Cardiac septum (tissue), 1 donor: Measurements from ENCODE around the gene ZBTB42. TPM values are rescaled to one million over a fixed set of nuclear protein-coding genes. Genes with fewer than 3 reads are reported as not detected.
"Not testable (repeated sequence)": the region's sequence is repeated elsewhere in the genome, so short reads cannot be mapped to it uniquely, and the experiment has no call there.

Experiments
- DNase-seq: peaks from one replicate; pipeline ENCODE4 v3.0.0-alpha.2; 2020; ENCODE audit warnings: low spot score
- intact Hi-C: fragments of 100-400 bp; cut with DNase I; formaldehyde crosslinking; loops from one replicate; pipeline ENCODE4 v1.14.0; 2022
- total RNA-seq: library from RNA; stranded (reverse); fragmentation: NEBNext Ultra II Directional; extraction: Animal tissue kit (Norgen Biotek cat#: 25700); gene quantifications from one replicate; pipeline ENCODE4 v1.2.1, GENCODE V29; 2021
- donor health status: DM: no; HTN: no; CAD: no.

Gene ZBTB42
- total RNA-seq, 1 donor from 2014 or later, result 8.6 TPM

DNA sequence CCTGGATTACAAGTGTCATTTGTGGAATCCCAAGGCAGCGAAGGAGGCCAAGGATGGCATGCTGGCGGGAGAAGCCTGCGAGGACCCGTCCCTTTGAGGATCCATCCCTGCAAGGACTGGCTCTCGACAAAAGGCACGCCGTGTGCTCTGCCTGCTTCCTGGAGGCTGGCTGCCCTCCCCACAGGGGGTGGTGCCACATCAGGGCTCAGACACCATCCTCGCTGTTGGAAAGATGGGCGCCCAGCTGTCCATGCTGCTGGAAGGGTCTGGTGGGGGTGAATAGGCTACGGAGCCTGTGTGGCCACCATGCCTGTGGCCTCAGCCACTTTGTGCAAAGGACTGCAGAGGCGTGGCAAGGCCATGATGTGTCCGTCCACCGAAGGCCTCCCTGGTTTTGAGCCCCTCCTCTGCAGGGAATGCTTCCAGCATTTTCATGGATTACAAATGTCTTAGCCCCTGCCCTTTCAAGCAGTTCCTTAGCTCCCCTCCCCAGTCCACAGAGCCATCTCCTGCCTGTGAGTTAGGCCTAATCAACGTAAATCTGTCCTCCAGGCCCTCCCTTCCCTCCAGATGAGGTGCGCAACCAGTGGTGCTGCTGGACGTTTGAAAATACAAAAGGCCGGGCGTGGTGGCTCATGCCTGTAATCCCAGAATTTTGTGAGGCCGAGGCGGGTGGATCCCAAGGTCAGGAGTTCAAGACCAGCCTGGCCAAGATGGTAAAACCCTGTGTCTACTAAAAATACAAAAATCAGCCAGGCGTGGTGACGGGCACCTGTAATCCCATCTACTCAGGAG is 22.1 kb downstream of the ZBTB42 start:
- intact Hi-C loops, result no loop called here
- peak; percentile 7 for DNase-seq

DNA sequence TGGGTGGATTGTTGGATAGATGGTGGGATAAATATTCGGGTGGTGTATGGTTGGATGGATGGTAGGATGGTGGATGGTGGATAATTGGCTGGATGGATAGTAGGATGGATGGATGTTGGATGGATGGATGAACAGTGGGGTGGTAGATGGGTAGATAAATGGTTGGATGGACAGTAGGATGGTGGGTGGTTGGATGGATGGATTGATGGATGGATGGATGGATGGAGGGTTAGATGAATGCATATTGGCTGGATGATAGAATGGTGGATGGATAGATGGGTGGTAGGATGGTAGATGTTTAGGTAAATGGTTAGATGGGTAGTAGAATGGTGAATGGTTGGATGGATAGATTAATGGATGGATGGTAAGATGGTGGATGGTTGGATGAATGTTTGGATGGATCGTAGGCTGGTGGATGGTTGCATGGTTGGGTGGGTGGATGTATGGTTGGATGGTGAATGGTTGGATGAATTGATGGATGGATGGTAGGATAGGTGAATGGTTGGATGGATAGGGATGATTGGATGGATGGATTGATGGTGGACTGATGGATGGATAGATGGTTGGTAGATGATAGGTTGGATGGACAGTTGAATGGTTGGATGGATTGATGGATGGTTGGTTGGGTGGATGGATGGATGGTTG is 23.6 kb downstream of the ZBTB42 start:
- intact Hi-C loops, result no loop called here

DNA sequence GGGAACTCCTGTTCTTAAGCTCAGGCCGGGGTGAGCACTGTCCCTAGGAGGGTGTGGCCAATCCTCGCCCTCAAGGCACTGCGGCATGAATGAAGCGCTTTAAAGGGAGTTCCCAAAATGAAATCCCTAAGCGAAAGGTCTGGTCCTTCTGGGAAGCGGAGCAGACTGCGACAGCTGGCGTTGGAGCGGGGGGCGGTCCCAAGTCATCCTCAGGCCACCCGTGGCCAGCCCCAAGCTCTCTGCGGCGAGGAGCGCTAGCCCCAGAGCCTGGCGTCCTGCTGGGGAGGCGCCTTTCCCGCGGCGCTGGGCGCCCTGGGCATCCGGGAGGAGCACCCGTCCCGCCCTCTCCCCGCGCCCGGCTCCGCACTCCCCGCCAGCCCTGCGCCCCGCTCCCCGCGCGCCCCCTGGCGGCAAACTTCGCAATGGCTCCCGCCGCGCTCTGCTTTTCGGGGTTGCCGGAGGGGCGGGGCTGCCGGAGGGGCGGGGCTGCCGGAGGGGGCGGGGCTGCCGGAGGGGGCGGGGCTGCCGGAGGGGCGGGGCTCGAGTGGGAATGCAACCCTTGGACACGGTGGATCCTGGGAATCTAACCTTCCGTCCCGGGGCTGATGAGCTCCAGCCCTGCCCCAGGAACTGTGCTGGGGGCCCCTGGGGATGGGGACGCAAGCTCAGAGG is 25.4 kb downstream of the ZBTB42 start:
- peak; percentile 97 for DNase-seq
- intact Hi-C loops, result loop anchor here (1.0 kb wide), 1 partner anchor 58 kb away; no protein-coding TSS in a partner anchor

More for the DNA sequence above, 23.6 kb downstream of the ZBTB42 start:
- DNase-seq, result no peak

DNA sequence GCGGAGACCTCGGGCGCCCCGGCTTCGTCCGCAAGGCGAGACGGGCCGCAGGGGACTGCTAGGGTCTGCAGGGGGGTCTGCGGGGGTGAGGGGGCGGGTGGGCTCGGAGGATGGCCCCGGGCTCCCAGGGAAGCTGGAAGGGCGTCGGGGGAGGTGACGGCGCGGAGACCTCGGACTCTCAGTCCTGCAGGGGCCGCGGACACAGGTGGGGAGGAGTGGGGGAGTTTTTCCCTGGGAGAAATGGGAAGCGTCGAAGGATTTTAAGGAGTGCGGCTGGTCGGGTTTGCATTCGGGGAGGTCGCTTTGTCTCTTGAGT is 25.9 kb downstream of the ZBTB42 start:
- intact Hi-C loops, result loop anchor here (1.0 kb wide), 1 partner anchor 59 kb away; no protein-coding TSS in a partner anchor
- DNase-seq, result no peak

- intact Hi-C loops, result no loop called here
- no peak for DNase-seq
Measured at GRCh38 chr14:104827177-104828055, 26.5 kb downstream of the ZBTB42 start.

GRCh38 chr14:104830781-104831180 is 29.9 kb downstream of the ZBTB42 start:
- no peak for DNase-seq
- intact Hi-C loops, result no loop called here

GRCh38 chr14:104836171-104836935 is 35.5 kb downstream of the ZBTB42 start:
- peak; percentile 59 for DNase-seq
- intact Hi-C loops, result not testable (repeated sequence)

GRCh38 chr14:104841730-104842129 is 40.8 kb downstream of the ZBTB42 start:
- DNase-seq, result peak; percentile 5
- intact Hi-C loops, result no loop called here

- DNase-seq, result peak; percentile 43
- intact Hi-C loops, result no loop called here
Measured at GRCh38 chr14:104843006-104843405, 42.1 kb downstream of the ZBTB42 start.

GRCh38 chr14:104843442-104844305 is 42.8 kb downstream of the ZBTB42 start:
- intact Hi-C loops, result no loop called here
- DNase-seq, result peak; percentile 76

GRCh38 chr14:104844306-104845032 is 43.6 kb downstream of the ZBTB42 start:
- intact Hi-C loops, result no loop called here
- DNase-seq, result peak; percentile 61

GRCh38 chr14:104845033-104845666 is 44.2 kb downstream of the ZBTB42 start:
- peak; percentile 44 for DNase-seq
- intact Hi-C loops, result no loop called here

DNA sequence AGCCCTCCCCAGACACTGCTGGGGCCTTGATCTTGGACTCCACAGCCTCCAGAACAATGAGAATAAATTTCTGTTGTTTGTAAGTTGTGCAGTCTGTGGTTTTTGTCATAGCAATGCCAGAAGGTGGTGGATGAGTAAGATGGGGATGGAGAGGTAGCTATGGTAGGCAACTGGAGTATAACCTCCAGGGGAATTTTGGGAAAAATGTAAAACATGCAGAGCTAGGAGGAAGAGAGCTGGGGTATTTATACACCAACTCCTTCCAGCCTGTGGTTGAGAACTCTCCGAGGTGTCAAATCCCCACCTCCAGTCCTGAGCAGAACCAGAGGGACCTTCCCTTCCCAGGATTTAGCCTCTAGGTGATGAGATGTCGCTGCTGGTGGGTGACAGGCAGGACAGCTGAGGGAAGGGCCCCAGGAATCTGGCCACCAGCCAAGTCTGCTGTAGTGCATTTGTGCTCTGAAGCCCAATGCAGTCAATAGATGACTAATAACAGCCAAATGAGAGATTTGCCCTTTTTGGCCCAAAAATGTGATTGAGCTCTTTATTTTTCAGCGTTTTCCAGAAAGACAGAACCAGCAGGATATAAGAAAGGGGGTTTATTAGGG is 45.0 kb downstream of the ZBTB42 start:
- DNase-seq, result peak; percentile 5
- intact Hi-C loops, result no loop called here

GRCh38 chr14:104852280-104852663 is 51.4 kb downstream of the ZBTB42 start:
- peak; percentile 14 for DNase-seq
- intact Hi-C loops, result no loop called here
